Mucosa of rectum (tissue), 2 donors: Measurements from ENCODE around the gene SEC24C.
"Not testable (repeated sequence)": the region's sequence is repeated elsewhere in the genome, so short reads cannot be mapped to it uniquely, and the experiment has no call there.

Experiments used
- H3K27ac ChIP-seq, 2 donors: one replicate each; pipeline ENCODE4 v1.7.0; 2013; ENCODE audit warnings: inconsistent platforms in 2 of 2, low read depth in 2 of 2, low read length in 2 of 2
- H3K27me3 ChIP-seq, 2 donors: one replicate each; pipeline ENCODE4 v1.7.0; 2013; ENCODE audit warnings: low read length in 2 of 2; ENCODE audit not compliant: control insufficient read depth in 2 of 2, insufficient read depth in 2 of 2
- H3K36me3 ChIP-seq, 2 donors: one replicate each; pipeline ENCODE4 v1.7.0; 2013; ENCODE audit warnings: low read length in 2 of 2; ENCODE audit not compliant: control insufficient read depth in 2 of 2, insufficient read depth in 2 of 2
- H3K4me1 ChIP-seq, 2 donors: one replicate each; pipeline ENCODE4 v1.7.0; 2013; ENCODE audit warnings: low read length in 2 of 2, mild to moderate bottlenecking in 1 of 2; ENCODE audit not compliant: control insufficient read depth in 2 of 2, insufficient read depth in 2 of 2
- H3K4me3 ChIP-seq, 2 donors: one replicate each; pipeline ENCODE4 v1.7.0; 2013; ENCODE audit warnings: low read length in 2 of 2
- H3K9ac ChIP-seq, 2 donors: one replicate each; pipeline ENCODE4 v1.7.0; 2013; ENCODE audit warnings: low read length in 2 of 2, low read depth in 1 of 2, mild to moderate bottlenecking in 1 of 2
- H3K9me3 ChIP-seq, 2 donors: one replicate each; pipeline ENCODE4 v1.7.0; 2013; ENCODE audit warnings: low read length in 2 of 2; ENCODE audit not compliant: control insufficient read depth in 2 of 2
- donor health status: healthy.
- donor health status: Normal muscosa, but diverticular disease.

SEC24C gene

DNA sequence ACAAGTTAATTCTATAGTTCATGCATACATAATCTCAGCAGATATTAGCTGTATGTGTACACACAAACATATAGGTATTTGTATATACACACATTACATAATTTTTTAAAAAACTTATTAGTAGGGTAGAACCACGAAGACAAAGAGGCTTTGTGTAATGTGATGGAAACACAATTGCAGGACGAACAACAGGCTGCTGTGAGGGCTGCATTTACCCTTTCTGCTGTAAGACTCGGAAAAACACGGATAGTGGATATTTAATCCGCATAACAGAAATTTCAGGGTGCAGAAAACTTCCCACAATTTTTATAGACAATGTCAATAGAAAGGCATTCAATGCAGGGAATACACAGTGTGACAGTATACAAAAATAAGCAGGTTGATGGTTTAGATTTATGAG, 32.5 kb upstream of the SEC24C start:
- not testable (repeated sequence) for H3K27ac ChIP-seq
- peaks cover 17 to 21% of the 10 kb centered on the region in 2 donors for H3K36me3 ChIP-seq

GRCh38 chr10:73713912-73714311, 30.3 kb upstream of the SEC24C start:
- not testable (repeated sequence) for H3K27ac ChIP-seq, H3K4me1 ChIP-seq, H3K9ac ChIP-seq, H3K4me3 ChIP-seq, H3K27me3 ChIP-seq, H3K9me3 ChIP-seq
- H3K36me3 ChIP-seq: peaks cover 26 to 37% of the 10 kb centered on the region in 2 donors

More for the DNA sequence above, 32.5 kb upstream of the SEC24C start:
- H3K4me1 ChIP-seq, H3K4me3 ChIP-seq, H3K9me3 ChIP-seq, H3K9ac ChIP-seq, H3K27me3 ChIP-seq: not testable (repeated sequence)

DNA sequence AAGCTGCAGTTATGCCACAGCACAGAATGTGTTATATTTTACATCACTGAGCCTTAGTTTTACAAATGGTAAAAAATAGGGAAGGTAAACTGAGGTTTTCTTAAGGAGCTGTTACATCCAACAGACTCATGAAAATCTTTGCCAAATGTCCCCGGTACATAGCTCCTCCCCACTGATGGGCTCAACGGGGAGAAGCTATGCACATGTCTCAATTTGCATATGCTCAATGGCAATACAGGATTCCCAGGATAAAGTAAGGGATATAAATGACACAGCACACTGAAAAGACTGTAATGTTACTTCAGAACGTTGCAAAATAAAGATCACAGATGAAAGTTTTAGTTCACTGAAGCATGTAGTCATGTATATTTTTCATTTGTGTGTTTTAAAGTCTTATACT, 29.7 kb upstream of the SEC24C start:
- not testable (repeated sequence) for H3K27ac ChIP-seq, H3K4me1 ChIP-seq, H3K4me3 ChIP-seq, H3K27me3 ChIP-seq, H3K9me3 ChIP-seq, H3K9ac ChIP-seq
- H3K36me3 ChIP-seq: peaks cover 26 to 41% of the 10 kb centered on the region in 2 donors

DNA sequence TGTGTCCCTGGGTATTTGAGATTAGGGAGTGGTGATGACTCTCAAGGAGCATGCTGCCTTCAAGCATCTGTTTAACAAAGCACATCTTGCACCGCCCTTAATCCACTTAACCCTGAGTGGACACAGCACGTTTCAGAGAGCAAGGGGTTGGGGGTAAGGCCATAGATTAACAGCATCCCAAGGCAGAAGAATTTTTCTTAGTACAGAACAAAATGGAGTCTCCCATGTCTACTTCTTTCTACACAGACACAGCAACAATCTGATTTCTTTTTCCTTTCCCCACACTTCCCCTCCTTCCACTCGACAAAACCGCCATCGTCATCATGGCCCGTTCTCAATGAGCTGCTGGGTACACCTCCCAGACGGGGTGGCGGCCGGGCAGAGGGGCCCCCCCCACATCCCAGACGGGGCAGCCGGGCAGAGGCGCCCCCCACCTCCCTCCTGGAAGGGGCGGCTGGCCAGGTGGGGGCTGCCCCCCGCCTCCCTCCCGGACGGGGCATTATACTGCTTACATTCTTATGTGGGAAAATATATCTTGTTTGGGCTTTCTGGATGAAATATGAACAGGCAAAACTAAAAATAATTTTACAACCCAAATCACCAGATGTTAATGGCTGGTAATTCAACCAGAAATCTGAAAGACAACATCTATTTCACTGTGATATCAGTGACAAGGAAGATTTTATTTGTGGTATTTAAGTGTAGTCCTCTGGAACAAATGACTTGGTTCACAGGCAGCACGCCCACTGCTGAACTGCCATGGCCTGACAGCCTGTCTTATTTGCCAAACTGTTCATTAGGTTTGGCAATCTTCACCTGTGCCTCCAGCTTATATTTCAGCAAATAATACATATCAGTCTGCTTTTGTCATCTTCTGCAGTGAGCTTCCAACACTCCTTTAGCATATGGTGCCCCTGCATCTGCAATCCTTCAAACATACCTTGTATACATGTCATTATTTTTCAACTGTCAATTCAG, 28.7 kb upstream of the SEC24C start:
- not testable (repeated sequence) for H3K9ac ChIP-seq, H3K27ac ChIP-seq, H3K4me3 ChIP-seq, H3K9me3 ChIP-seq, H3K4me1 ChIP-seq, H3K27me3 ChIP-seq
- H3K36me3 ChIP-seq: peaks cover 24 to 42% of the 10 kb centered on the region in 2 donors

DNA sequence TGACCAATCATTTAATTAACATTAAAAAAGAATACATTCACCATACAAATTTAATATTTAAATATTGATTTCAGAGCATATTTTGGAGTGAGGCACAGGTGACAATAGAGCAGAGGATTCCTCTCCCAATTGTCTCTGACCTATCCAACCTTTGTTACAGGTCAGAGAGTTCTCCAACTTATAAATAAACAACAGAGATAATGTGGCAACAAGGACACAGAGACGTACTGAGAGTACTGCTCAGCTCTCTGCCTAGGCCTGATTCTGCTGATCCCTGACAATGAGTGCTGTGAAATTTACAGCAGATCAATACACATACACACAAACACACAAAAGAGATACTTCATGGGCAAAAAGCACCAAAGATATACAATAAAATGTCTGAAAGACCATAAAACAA, 27.9 kb upstream of the SEC24C start:
- Histone ChIP-seq H3K9me3 (no peaks in the 10 kb centered on the region), H3K4me1 (no peaks in the 10 kb centered on the region), H3K4me3 (no peak overlapping the region), H3K9ac (no peak overlapping the region), H3K27ac (no peak overlapping the region), H3K36me3 (peaks cover 32 to 50% of the 10 kb centered on the region in 2 donors), H3K27me3 (no peaks in the 10 kb centered on the region)

- Histone ChIP-seq H3K27me3 (no peaks in the 10 kb centered on the region), H3K27ac (no peak overlapping the region), H3K4me3 (no peak overlapping the region), H3K9ac (no peak overlapping the region), H3K9me3 (no peaks in the 10 kb centered on the region), H3K4me1 (no peaks in the 10 kb centered on the region), H3K36me3 (peaks cover 38 to 58% of the 10 kb centered on the region in 2 donors)
Observed at GRCh38 chr10:73717556-73717955, 26.6 kb upstream of the SEC24C start.

DNA sequence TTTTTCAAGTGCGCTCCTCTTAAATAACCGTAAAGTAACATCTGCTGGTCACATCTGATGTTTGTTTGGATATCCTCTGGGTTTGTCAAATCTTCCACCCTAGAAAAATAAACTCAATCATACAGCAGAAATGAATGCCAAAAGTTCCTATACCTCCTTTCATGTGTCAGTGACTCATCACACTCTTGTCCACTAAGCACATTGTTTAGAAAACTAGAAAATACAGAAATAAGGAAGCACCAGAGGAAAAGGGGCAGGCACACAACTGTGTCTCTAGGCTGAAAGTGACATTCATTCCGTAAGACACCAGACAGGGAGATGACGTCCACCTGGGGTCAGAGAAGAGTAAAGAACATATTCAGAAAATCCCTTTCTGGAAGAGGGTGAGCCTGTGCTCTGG, 23.6 kb upstream of the SEC24C start:
- not testable (repeated sequence) for H3K9ac ChIP-seq, H3K9me3 ChIP-seq, H3K4me1 ChIP-seq, H3K4me3 ChIP-seq, H3K27me3 ChIP-seq, H3K27ac ChIP-seq
- H3K36me3 ChIP-seq: peaks cover 39 to 62% of the 10 kb centered on the region in 2 donors

DNA sequence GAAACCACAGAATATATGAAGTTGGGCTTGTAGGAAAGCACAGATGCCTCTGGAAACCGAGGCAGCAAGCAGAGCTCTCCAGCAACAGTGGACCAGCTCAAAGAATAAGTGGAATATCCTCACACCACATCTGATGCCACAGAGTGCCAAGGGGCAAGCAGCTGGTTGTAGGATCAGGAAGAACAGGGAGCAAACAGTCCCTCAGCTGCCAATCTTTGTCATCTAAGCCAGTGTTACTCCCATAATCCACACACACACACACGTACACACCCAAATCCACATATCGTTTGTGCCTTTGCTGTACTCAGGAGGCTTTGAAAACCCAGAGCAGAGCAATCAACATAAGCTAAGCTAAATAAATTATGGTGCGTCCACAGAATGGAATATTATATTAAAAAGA, 20.7 kb upstream of the SEC24C start:
- Histone ChIP-seq H3K36me3 (peaks cover 30 to 60% of the 10 kb centered on the region in 2 donors), H3K27me3 (no peaks in the 10 kb centered on the region), H3K27ac (no peak overlapping the region), H3K9ac (no peak overlapping the region), H3K9me3 (no peaks in the 10 kb centered on the region), H3K4me1 (no peaks in the 10 kb centered on the region), H3K4me3 (no peak overlapping the region)

GRCh38 chr10:73729781-73730152, 14.4 kb upstream of the SEC24C start:
- Histone ChIP-seq H3K27ac (peak overlapping the region; percentile 91 to 93), H3K36me3 (peaks cover 11 to 32% of the 10 kb centered on the region in 2 donors), H3K4me3 (peak overlapping the region; percentile 94 to 99), H3K9ac (peak overlapping the region; percentile 93 to 94)
- H3K4me1 ChIP-seq, H3K27me3 ChIP-seq, H3K9me3 ChIP-seq: not testable (repeated sequence)

GRCh38 chr10:73730153-73730906, 13.8 kb upstream of the SEC24C start:
- peaks cover 11 to 32% of the 10 kb centered on the region in 2 donors for H3K36me3 ChIP-seq
- no peaks in the 10 kb centered on the region for H3K9me3 ChIP-seq
- H3K9ac ChIP-seq: peak overlapping the region; percentile 93 to 94
- peak overlapping the region; percentile 94 to 99 for H3K4me3 ChIP-seq
- H3K4me1 ChIP-seq: peaks cover 0 to 5% of the 10 kb centered on the region in 2 donors
- H3K27ac ChIP-seq: peak overlapping the region; percentile 91 to 93
- H3K27me3 ChIP-seq: no peaks in the 10 kb centered on the region
